Stimulated activated naive CD8-positive, alpha-beta T cell treated with anti-CD3 and anti-CD28 coated beads, Interleukin-15, Interleukin-2, amounts not matched to agents 100 ng/mL and 50 ng/mL, for 24 hours (primary cell): ENCODE results near the gene SAPCD2.
"Not testable (repeated sequence)": the region's sequence is repeated elsewhere in the genome, so short reads cannot be mapped to it uniquely, and the experiment has no call there.

Experiments used
- H3K27ac Mint-ChIP-seq: one replicate; pipeline ENCODE4 v1.8.0; 2021; ENCODE audit warnings: mild to moderate bottlenecking, mixed read lengths
- H3K27me3 Mint-ChIP-seq: one replicate; pipeline ENCODE4 v1.8.0; 2021; ENCODE audit warnings: mixed read lengths
- H3K36me3 Mint-ChIP-seq: one replicate; pipeline ENCODE4 v1.8.0; 2021; ENCODE audit warnings: low read depth, mixed read lengths
- H3K4me1 Mint-ChIP-seq: one replicate; pipeline ENCODE4 v1.8.0; 2021; ENCODE audit warnings: low read depth, mixed read lengths
- H3K4me3 Mint-ChIP-seq: one replicate; pipeline ENCODE4 v1.8.0; 2021; ENCODE audit warnings: mild to moderate bottlenecking, mixed read lengths
- H3K9me3 Mint-ChIP-seq: one replicate; pipeline ENCODE4 v1.8.0; 2021; ENCODE audit warnings: mixed read lengths

Gene SAPCD2

GRCh38 chr9:137070201-137070905 lies at the start of gene SAPCD2:
Gene SAPCD2, minus strand, starts transcription at chr9:137070557. Its CDS starts 97 bp downstream, at chr9:137070460.
- Mint-ChIP-seq H3K27ac (peak within 1 kb of the TSS; percentile 69), H3K9me3 (no peaks in the 10 kb centered on the region), H3K4me1 (peaks cover 12% of the 10 kb centered on the region), H3K36me3 (no peaks in the 10 kb centered on the region), H3K4me3 (peak within 1 kb of the TSS; percentile 68), H3K27me3 (no peaks in the 10 kb centered on the region)

GRCh38 chr9:137118092-137118603 lies 47.8 kb upstream of the SAPCD2 start:
- not testable (repeated sequence) for H3K9me3 Mint-ChIP-seq, H3K4me3 Mint-ChIP-seq, H3K36me3 Mint-ChIP-seq, H3K27me3 Mint-ChIP-seq, H3K27ac Mint-ChIP-seq
- H3K4me1 Mint-ChIP-seq = peaks cover 22% of the 10 kb centered on the region

GRCh38 chr9:137117269-137117731 lies 46.9 kb upstream of the SAPCD2 start:
- no peaks in the 10 kb centered on the region for H3K9me3 Mint-ChIP-seq
- H3K4me3 Mint-ChIP-seq = no peak overlapping the region
- H3K36me3 Mint-ChIP-seq = peaks cover 8% of the 10 kb centered on the region
- no peaks in the 10 kb centered on the region for H3K27me3 Mint-ChIP-seq
- peaks cover 21% of the 10 kb centered on the region for H3K4me1 Mint-ChIP-seq
- H3K27ac Mint-ChIP-seq = no peak overlapping the region

GRCh38 chr9:137116728-137117127 lies 46.4 kb upstream of the SAPCD2 start:
- Mint-ChIP-seq H3K4me3 (peak overlapping the region; percentile 7), H3K27ac (no peak overlapping the region), H3K9me3 (no peaks in the 10 kb centered on the region), H3K36me3 (peaks cover 8% of the 10 kb centered on the region), H3K4me1 (peaks cover 15% of the 10 kb centered on the region), H3K27me3 (no peaks in the 10 kb centered on the region)

GRCh38 chr9:137116027-137116507 lies 45.7 kb upstream of the SAPCD2 start:
- Mint-ChIP-seq H3K4me1 (peaks cover 14% of the 10 kb centered on the region), H3K4me3 (peak overlapping the region; percentile 7), H3K9me3 (no peaks in the 10 kb centered on the region), H3K27ac (no peak overlapping the region), H3K36me3 (peaks cover 8% of the 10 kb centered on the region), H3K27me3 (no peaks in the 10 kb centered on the region)

GRCh38 chr9:137115394-137116026 lies 45.2 kb upstream of the SAPCD2 start:
- Mint-ChIP-seq H3K4me3 (peak overlapping the region; percentile 13), H3K9me3 (no peaks in the 10 kb centered on the region), H3K27me3 (no peaks in the 10 kb centered on the region), H3K27ac (no peak overlapping the region), H3K36me3 (peaks cover 12% of the 10 kb centered on the region), H3K4me1 (peaks cover 14% of the 10 kb centered on the region)

GRCh38 chr9:137114613-137115393 lies 44.4 kb upstream of the SAPCD2 start, which contains the start of gene DPP7:
Gene DPP7, minus strand, starts transcription at chr9:137114733. Its CDS starts 20 bp downstream, at chr9:137114713.
- Mint-ChIP-seq H3K27ac (peak within 1 kb of the TSS; percentile 84), H3K27me3 (no peaks in the 10 kb centered on the region), H3K4me1 (peaks cover 14% of the 10 kb centered on the region), H3K9me3 (no peaks in the 10 kb centered on the region), H3K4me3 (peak within 1 kb of the TSS; percentile 79), H3K36me3 (peaks cover 12% of the 10 kb centered on the region)

- Mint-ChIP-seq H3K4me3 (peak overlapping the region; percentile 62), H3K4me1 (peaks cover 11% of the 10 kb centered on the region), H3K27me3 (no peaks in the 10 kb centered on the region), H3K27ac (peak overlapping the region; percentile 26), H3K36me3 (peaks cover 12% of the 10 kb centered on the region), H3K9me3 (no peaks in the 10 kb centered on the region)
These were observed 43.9 kb upstream of the SAPCD2 start for GRCh38 chr9:137114220-137114612.

GRCh38 chr9:137113385-137114159 lies 43.2 kb upstream of the SAPCD2 start:
- H3K27ac Mint-ChIP-seq = peak overlapping the region; percentile 84
- no peaks in the 10 kb centered on the region for H3K27me3 Mint-ChIP-seq
- peaks cover 12% of the 10 kb centered on the region for H3K36me3 Mint-ChIP-seq
- peaks cover 5% of the 10 kb centered on the region for H3K4me1 Mint-ChIP-seq
- H3K9me3 Mint-ChIP-seq = no peaks in the 10 kb centered on the region
- peak overlapping the region; percentile 79 for H3K4me3 Mint-ChIP-seq

GRCh38 chr9:137112564-137113384 lies 42.4 kb upstream of the SAPCD2 start:
- Mint-ChIP-seq H3K4me1 (peaks cover 5% of the 10 kb centered on the region), H3K9me3 (no peaks in the 10 kb centered on the region), H3K36me3 (peaks cover 12% of the 10 kb centered on the region), H3K27ac (peak overlapping the region; percentile 84), H3K4me3 (peak overlapping the region; percentile 79), H3K27me3 (no peaks in the 10 kb centered on the region)

- Mint-ChIP-seq H3K27ac (no peak overlapping the region), H3K4me3 (no peak overlapping the region), H3K27me3 (no peaks in the 10 kb centered on the region), H3K9me3 (no peaks in the 10 kb centered on the region), H3K36me3 (peaks cover 12% of the 10 kb centered on the region), H3K4me1 (peaks cover 5% of the 10 kb centered on the region)
These were observed 41.6 kb upstream of the SAPCD2 start for GRCh38 chr9:137111788-137112563.

- Mint-ChIP-seq H3K4me1 (peaks cover 5% of the 10 kb centered on the region), H3K27me3 (no peaks in the 10 kb centered on the region), H3K4me3 (no peak overlapping the region), H3K36me3 (peaks cover 12% of the 10 kb centered on the region), H3K9me3 (no peaks in the 10 kb centered on the region), H3K27ac (no peak overlapping the region)
These were observed 40.8 kb upstream of the SAPCD2 start for GRCh38 chr9:137110911-137111787.
